Measurements from ENCODE around the gene STXBP1.

- no peak for TF ChIP-seq GATA3 (IDR thresholded peaks at IDR 0.05; ENCODE audit: low read depth, low read length)
- TF ChIP-seq GATA2 (IDR thresholded peaks at IDR 0.05; ENCODE audit: low read depth, low read length), result no peak
Observed at GRCh38 chr9:127733614-127734013, 121.5 kb downstream of the STXBP1 start.

Measured in SH-SY5Y (cell line).